Measurements from ENCODE around the gene LCN1. TPM values are rescaled to one million over a fixed set of nuclear protein-coding genes. Genes with fewer than 3 reads are reported as not detected.

The LCN1 gene
- total and polyA plus RNA-seq, 2 of the 4 experiments (the other 2 are of a cell fraction), result not detected

DNA sequence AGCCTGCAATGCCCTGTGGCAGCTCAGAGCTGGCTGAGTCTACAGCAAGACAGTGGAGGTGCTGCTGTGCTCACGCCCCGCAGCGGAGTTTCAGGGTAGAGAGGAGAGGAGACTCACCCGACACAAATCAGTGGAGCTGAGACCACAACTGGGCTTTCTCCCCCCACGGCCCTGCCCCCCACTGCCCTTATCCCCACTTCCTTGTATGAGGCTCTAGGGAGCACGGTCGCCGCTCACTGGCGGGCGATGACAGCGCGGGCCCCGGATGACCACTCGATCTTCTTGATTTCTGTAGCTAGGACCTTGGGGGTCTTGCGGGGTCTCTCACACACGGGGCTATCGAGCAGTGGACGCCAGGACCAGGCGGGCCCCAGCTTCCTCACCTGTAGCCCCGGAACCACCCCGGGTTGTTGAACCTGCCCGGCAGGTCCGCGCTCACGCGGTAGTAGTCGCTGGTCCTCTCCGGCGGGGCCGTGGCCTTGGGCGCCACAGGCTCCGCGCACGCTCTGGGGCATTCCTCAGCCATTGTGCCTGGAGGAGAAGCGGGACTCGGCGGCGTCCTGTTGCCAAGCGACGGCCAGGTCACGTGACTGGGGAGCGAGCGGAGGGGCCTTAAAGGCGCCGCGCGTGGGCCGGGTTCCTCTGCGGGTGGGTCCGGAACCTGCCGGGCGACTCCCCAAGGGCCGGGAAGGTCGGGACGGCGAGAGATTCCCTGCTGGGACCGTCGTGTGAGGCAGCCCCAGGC lies 21.7 kb upstream of the LCN1 start:
- peaks cover 6% of the 10 kb centered on the region; the same call in 1 of the 2 replicates for H3K4me1 ChIP-seq (ENCODE audit: control insufficient read depth, insufficient read depth, low read length)
- H2BK15ac ChIP-seq (ENCODE audit: low read depth, low read length), result no peak overlapping the region
- H3K79me1 ChIP-seq (ENCODE audit: low read depth in 1 of 2, low read length in 2 of 2), result peaks cover 4 to 34% of the 10 kb centered on the region in 2 experiments
- peak; percentile 84 for DNase-seq
- no TSS peak for BruUV-seq (replicated peaks)
- H3K4me3 ChIP-seq (ENCODE audit: insufficient read depth, low read depth, low read length), result peak overlapping the region; percentile 89
- peak overlapping the region; percentile 19; the same call in 1 of the 2 replicates for H2BK120ac ChIP-seq (ENCODE audit: low read depth, low read length)
- H3K4ac ChIP-seq (ENCODE audit: low read depth, low read length), result peak overlapping the region; percentile 72; the same call in 1 of the 2 replicates
- H2AK9ac ChIP-seq (replicated peaks; ENCODE audit: low read depth, low read length, poor library complexity), result peak overlapping the region; percentile 90
- ChIA-PET POLR2A (ENCODE audit: unreplicated experiment) (no interaction called here), CTCF (interaction anchor here (0.6 kb wide), 2 partner anchors 19 to 44 kb away, joined by 3 read pairs; no protein-coding TSS in a partner anchor)
- in situ Hi-C loops (cut with MboI; ENCODE audit: low sequenced_read_pairs) (no loop called here), dilution Hi-C loops (cut with HindIII; ENCODE audit: low sequenced_read_pairs, unreplicated experiment) (no loop called here), intact Hi-C loops (cut with micrococcal nuclease) (no loop called here)
- H4K20me1 ChIP-seq (ENCODE audit: insufficient read depth, low read length), result peaks cover 25% of the 10 kb centered on the region
- H3K36me3 ChIP-seq (ENCODE audit: control insufficient read depth, insufficient read depth, low read length), result peaks cover 21% of the 10 kb centered on the region
- peak; percentile 67 for ATAC-seq (ENCODE audit: low read depth)
- H3K27me3 ChIP-seq (ENCODE audit: control insufficient read depth, insufficient read depth, low read length), result no peaks in the 10 kb centered on the region
- H4K8ac ChIP-seq (ENCODE audit: low read depth in 2 of 2, low read length in 2 of 2), result peak overlapping the region; percentile 75 to 78; a peak in 2 of 4 replicates
- peak overlapping the region; percentile 6 for H4K91ac ChIP-seq (ENCODE audit: insufficient read depth, low read depth, low read length)
- no peak overlapping the region for H2BK20ac ChIP-seq (ENCODE audit: low read depth, low read length)
- H3K9ac ChIP-seq (ENCODE audit: low read depth, low read length), result peak overlapping the region; percentile 62
- peak overlapping the region; percentile 98 for H2AFZ ChIP-seq (replicated peaks; ENCODE audit: low read length, poor library complexity)
- peak overlapping the region; percentile 84 for H3K4me2 ChIP-seq (ENCODE audit: low read depth, low read length)
- peak overlapping the region; percentile 25 for H3K27ac ChIP-seq (ENCODE audit: insufficient read depth, low read length)
- H4K5ac ChIP-seq (ENCODE audit: low read depth, low read length), result no peak overlapping the region
- H3K9me3 ChIP-seq (ENCODE audit: control insufficient read depth, insufficient read depth, low read length), result no peaks in the 10 kb centered on the region
- H3K56ac ChIP-seq (ENCODE audit: extremely low read depth, insufficient read depth, low read length), result no peak overlapping the region
- H3K14ac ChIP-seq (replicated peaks; ENCODE audit: low read depth, low read length), result no peak overlapping the region; the same call in 1 of the 2 replicates
- no peak overlapping the region for H2AK5ac ChIP-seq (ENCODE audit: low read depth, low read length)
- no peak overlapping the region for H2BK5ac ChIP-seq (ENCODE audit: low read depth, low read length, poor library complexity, severe bottlenecking)
- H3K18ac ChIP-seq (ENCODE audit: low read depth, low read length), result no peak overlapping the region
- peak overlapping the region; percentile 80 for H3K23ac ChIP-seq (ENCODE audit: low read depth, low read length)
- no peaks in the 10 kb centered on the region for H3K9me1 ChIP-seq (ENCODE audit: insufficient read depth, low read length)
- 0% methylated on average over 32 of the region's 58 CpGs; no CpG with 5 or more reads in 1 of the 2 experiments for WGBS, 2 experiments (ENCODE audit: extremely low coverage in 2 of 2, insufficient read length in 1 of 2)
- TF ChIP-seq NFE2L2 (IDR thresholded peaks at IDR 0.05; ENCODE audit: low read depth, low read length), result no peak
- peak; percentile 97 for TF ChIP-seq MXI1 (IDR thresholded peaks at IDR 0.05; ENCODE audit: borderline replicate concordance, low read depth, low read length)
- TF ChIP-seq, protein P1, sequence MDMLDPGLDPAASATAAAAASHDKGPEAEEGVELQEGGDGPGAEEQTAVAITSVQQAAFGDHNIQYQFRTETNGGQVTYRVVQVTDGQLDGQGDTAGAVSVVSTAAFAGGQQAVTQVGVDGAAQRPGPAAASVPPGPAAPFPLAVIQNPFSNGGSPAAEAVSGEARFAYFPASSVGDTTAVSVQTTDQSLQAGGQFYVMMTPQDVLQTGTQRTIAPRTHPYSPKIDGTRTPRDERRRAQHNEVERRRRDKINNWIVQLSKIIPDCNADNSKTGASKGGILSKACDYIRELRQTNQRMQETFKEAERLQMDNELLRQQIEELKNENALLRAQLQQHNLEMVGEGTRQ (IDR thresholded peaks at IDR 0.05; ENCODE audit: low read depth, low read length), result peak; percentile 98
- no peak for TF ChIP-seq RAD21 (IDR thresholded peaks at IDR 0.05; ENCODE audit: low read length)
- no peak for TF ChIP-seq CHD1 (IDR thresholded peaks at IDR 0.05; ENCODE audit: low read depth, low read length)
- no peak for TF ChIP-seq RFX5 (IDR thresholded peaks at IDR 0.05; ENCODE audit: low read depth, low read length)
- TF ChIP-seq FOS (IDR thresholded peaks at IDR 0.05; ENCODE audit: low read depth, low read length), result no peak
- TF ChIP-seq MAZ (IDR thresholded peaks at IDR 0.05; ENCODE audit: borderline replicate concordance, low read depth, low read length), result peak; percentile 73; the same call in 1 of the 2 replicates
- TF ChIP-seq CEBPB (IDR thresholded peaks at IDR 0.05; ENCODE audit: low read depth, low read length), result no peak
- TF ChIP-seq BHLHE40 (IDR thresholded peaks at IDR 0.05; ENCODE audit: low read depth, low read length), result peak; percentile 86
- TF ChIP-seq POLR2A (IDR thresholded peaks at IDR 0.05; ENCODE audit: low read depth, low read length), result no peak
- TF ChIP-seq, protein P2, sequence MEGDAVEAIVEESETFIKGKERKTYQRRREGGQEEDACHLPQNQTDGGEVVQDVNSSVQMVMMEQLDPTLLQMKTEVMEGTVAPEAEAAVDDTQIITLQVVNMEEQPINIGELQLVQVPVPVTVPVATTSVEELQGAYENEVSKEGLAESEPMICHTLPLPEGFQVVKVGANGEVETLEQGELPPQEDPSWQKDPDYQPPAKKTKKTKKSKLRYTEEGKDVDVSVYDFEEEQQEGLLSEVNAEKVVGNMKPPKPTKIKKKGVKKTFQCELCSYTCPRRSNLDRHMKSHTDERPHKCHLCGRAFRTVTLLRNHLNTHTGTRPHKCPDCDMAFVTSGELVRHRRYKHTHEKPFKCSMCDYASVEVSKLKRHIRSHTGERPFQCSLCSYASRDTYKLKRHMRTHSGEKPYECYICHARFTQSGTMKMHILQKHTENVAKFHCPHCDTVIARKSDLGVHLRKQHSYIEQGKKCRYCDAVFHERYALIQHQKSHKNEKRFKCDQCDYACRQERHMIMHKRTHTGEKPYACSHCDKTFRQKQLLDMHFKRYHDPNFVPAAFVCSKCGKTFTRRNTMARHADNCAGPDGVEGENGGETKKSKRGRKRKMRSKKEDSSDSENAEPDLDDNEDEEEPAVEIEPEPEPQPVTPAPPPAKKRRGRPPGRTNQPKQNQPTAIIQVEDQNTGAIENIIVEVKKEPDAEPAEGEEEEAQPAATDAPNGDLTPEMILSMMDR (conservative IDR thresholded peaks at IDR 0.05; ENCODE audit: low read depth, low read length), result no peak
- TF ChIP-seq SMC3 (IDR thresholded peaks at IDR 0.05; ENCODE audit: low read depth, low read length), result no peak
- no peak for TF ChIP-seq RCOR1 (IDR thresholded peaks at IDR 0.05; ENCODE audit: insufficient replicate concordance, low read length)

Data from IMR-90 (cell line).